ENCODE measurements around the gene MED29.

Gene MED29

GRCh38 chr19:39390751-39391437 is at the start of gene MED29, which contains the start of gene PAF1:
Gene MED29, plus strand, starts transcription at chr19:39391378. Its CDS starts 45 bp downstream, at chr19:39391423.
Gene PAF1, minus strand, starts transcription at chr19:39391106. Its CDS starts 242 bp downstream, at chr19:39390864.
- in situ Hi-C loops (cut with HindIII; ENCODE audit: low sequenced_read_pairs) = no loop called here
- peak; percentile 100 for DNase-seq (ENCODE audit: low read depth, low spot score)
- TF ChIP-seq CTCF (IDR thresholded peaks at IDR 0.05; ENCODE audit: low read depth, low read length) = no peak
- peak within 1 kb of the TSS; percentile 98 for H3K4me3 ChIP-seq (ENCODE audit: low read depth, low read length)

- in situ Hi-C loops (cut with HindIII; ENCODE audit: low sequenced_read_pairs) = no loop called here
- peak; percentile 59 for TF ChIP-seq CTCF (IDR thresholded peaks at IDR 0.05; ENCODE audit: low read depth, low read length)
- peak within 1 kb of the TSS; percentile 94 for H3K4me3 ChIP-seq (ENCODE audit: low read depth, low read length)
Measured at GRCh38 chr19:39341719-39342604, 49.2 kb upstream of the MED29 start, which contains the start of gene SAMD4B. Gene SAMD4B, plus strand, starts transcription at chr19:39342421. Its CDS starts 14,473 bp downstream, at chr19:39356894.

GRCh38 chr19:39342647-39343305 is 48.4 kb upstream of the MED29 start:
- no peak for DNase-seq (ENCODE audit: low read depth, low spot score)
- no peak for TF ChIP-seq CTCF (IDR thresholded peaks at IDR 0.05; ENCODE audit: low read depth, low read length)
- in situ Hi-C loops (cut with HindIII; ENCODE audit: low sequenced_read_pairs) = no loop called here
- H3K4me3 ChIP-seq (ENCODE audit: low read depth, low read length) = peak overlapping the region; percentile 94

More at GRCh38 chr19:39341719-39342604, 49.2 kb upstream of the MED29 start, which contains the start of gene SAMD4B:
- DNase-seq (ENCODE audit: low read depth, low spot score) = peak; percentile 98

GRCh38 chr19:39345956-39346355 is 45.2 kb upstream of the MED29 start:
- DNase-seq (ENCODE audit: low read depth, low spot score) = no peak
- H3K4me3 ChIP-seq (ENCODE audit: low read depth, low read length) = no peak overlapping the region
- in situ Hi-C loops (cut with HindIII; ENCODE audit: low sequenced_read_pairs) = no loop called here
- peak; percentile 11 for TF ChIP-seq CTCF (IDR thresholded peaks at IDR 0.05; ENCODE audit: low read depth, low read length)

GRCh38 chr19:39347332-39348164 is 43.6 kb upstream of the MED29 start:
- TF ChIP-seq CTCF (IDR thresholded peaks at IDR 0.05; ENCODE audit: low read depth, low read length) = no peak
- no peak overlapping the region for H3K4me3 ChIP-seq (ENCODE audit: low read depth, low read length)
- DNase-seq (ENCODE audit: low read depth, low spot score) = peak; percentile 12
- in situ Hi-C loops (cut with HindIII; ENCODE audit: low sequenced_read_pairs) = no loop called here
